ENCODE measurements around the gene NHS. TPM values are rescaled to one million over a fixed set of nuclear protein-coding genes. Genes with fewer than 3 reads are reported as not detected.
"Not testable (repeated sequence)": the region's sequence is repeated elsewhere in the genome, so short reads cannot be mapped to it uniquely, and the experiment has no call there.

Gene NHS
- total RNA-seq, 1 experiment from 2014 or later, result 2.4 TPM

- DNase-seq (ENCODE audit: low read depth), result no peak
Observed at GRCh38 chrX:17438221-17438620, 63.2 kb downstream of the NHS start.

GRCh38 chrX:17440258-17440657 is 65.3 kb downstream of the NHS start:
- no peak for DNase-seq (ENCODE audit: low read depth)
- in situ Hi-C loops (cut with HindIII; ENCODE audit: low pct_unique_long_range_greater_than_20kb, low sequenced_read_pairs), result no loop called here

More at GRCh38 chrX:17438221-17438620, 63.2 kb downstream of the NHS start:
- in situ Hi-C loops (cut with HindIII; ENCODE audit: low pct_unique_long_range_greater_than_20kb, low sequenced_read_pairs), result no loop called here

- in situ Hi-C loops (cut with HindIII; ENCODE audit: low pct_unique_long_range_greater_than_20kb, low sequenced_read_pairs), result no loop called here
- DNase-seq (ENCODE audit: low read depth), result no peak
Observed at GRCh38 chrX:17440836-17441235, 65.8 kb downstream of the NHS start.

GRCh38 chrX:17441965-17442364 is 67.0 kb downstream of the NHS start:
- in situ Hi-C loops (cut with HindIII; ENCODE audit: low pct_unique_long_range_greater_than_20kb, low sequenced_read_pairs), result no loop called here
- DNase-seq (ENCODE audit: low read depth), result no peak

GRCh38 chrX:17442898-17443297 is 67.9 kb downstream of the NHS start:
- in situ Hi-C loops (cut with HindIII; ENCODE audit: low pct_unique_long_range_greater_than_20kb, low sequenced_read_pairs), result no loop called here
- no peak for DNase-seq (ENCODE audit: low read depth)

- in situ Hi-C loops (cut with HindIII; ENCODE audit: low pct_unique_long_range_greater_than_20kb, low sequenced_read_pairs), result no loop called here
Observed at GRCh38 chrX:17443556-17443955, 68.6 kb downstream of the NHS start.

GRCh38 chrX:17446269-17446668 is 71.3 kb downstream of the NHS start:
- in situ Hi-C loops (cut with HindIII; ENCODE audit: low pct_unique_long_range_greater_than_20kb, low sequenced_read_pairs); DNase-seq (ENCODE audit: low read depth): not testable (repeated sequence)

More at GRCh38 chrX:17443556-17443955, 68.6 kb downstream of the NHS start:
- no peak for DNase-seq (ENCODE audit: low read depth)

GRCh38 chrX:17448188-17448587 is 73.2 kb downstream of the NHS start:
- no peak for DNase-seq (ENCODE audit: low read depth)
- in situ Hi-C loops (cut with HindIII; ENCODE audit: low pct_unique_long_range_greater_than_20kb, low sequenced_read_pairs), result no loop called here

- DNase-seq (ENCODE audit: low read depth), result no peak
- in situ Hi-C loops (cut with HindIII; ENCODE audit: low pct_unique_long_range_greater_than_20kb, low sequenced_read_pairs), result no loop called here
Observed at GRCh38 chrX:17449866-17450265, 74.9 kb downstream of the NHS start.

GRCh38 chrX:17453788-17454187 is 78.8 kb downstream of the NHS start:
- no peak for DNase-seq (ENCODE audit: low read depth)
- in situ Hi-C loops (cut with HindIII; ENCODE audit: low pct_unique_long_range_greater_than_20kb, low sequenced_read_pairs), result no loop called here

GRCh38 chrX:17456526-17456925 is 81.5 kb downstream of the NHS start:
- in situ Hi-C loops (cut with HindIII; ENCODE audit: low pct_unique_long_range_greater_than_20kb, low sequenced_read_pairs), result no loop called here
- DNase-seq (ENCODE audit: low read depth), result no peak

GRCh38 chrX:17459008-17459611 is 84.1 kb downstream of the NHS start:
- no peak for DNase-seq (ENCODE audit: low read depth)
- in situ Hi-C loops (cut with HindIII; ENCODE audit: low pct_unique_long_range_greater_than_20kb, low sequenced_read_pairs), result no loop called here

GRCh38 chrX:17459661-17460060 is 84.7 kb downstream of the NHS start:
- DNase-seq (ENCODE audit: low read depth), result no peak
- in situ Hi-C loops (cut with HindIII; ENCODE audit: low pct_unique_long_range_greater_than_20kb, low sequenced_read_pairs), result no loop called here

- no peak for DNase-seq (ENCODE audit: low read depth)
- in situ Hi-C loops (cut with HindIII; ENCODE audit: low pct_unique_long_range_greater_than_20kb, low sequenced_read_pairs), result no loop called here
Observed at GRCh38 chrX:17462881-17463280, 87.9 kb downstream of the NHS start.

- DNase-seq (ENCODE audit: low read depth), result no peak
Observed at GRCh38 chrX:17464194-17464593, 89.2 kb downstream of the NHS start.

GRCh38 chrX:17465201-17465600 is 90.2 kb downstream of the NHS start:
- no peak for DNase-seq (ENCODE audit: low read depth)
- in situ Hi-C loops (cut with HindIII; ENCODE audit: low pct_unique_long_range_greater_than_20kb, low sequenced_read_pairs), result no loop called here

More at GRCh38 chrX:17464194-17464593, 89.2 kb downstream of the NHS start:
- in situ Hi-C loops (cut with HindIII; ENCODE audit: low pct_unique_long_range_greater_than_20kb, low sequenced_read_pairs), result no loop called here

GRCh38 chrX:17465802-17466201 is 90.8 kb downstream of the NHS start:
- no peak for DNase-seq (ENCODE audit: low read depth)
- in situ Hi-C loops (cut with HindIII; ENCODE audit: low pct_unique_long_range_greater_than_20kb, low sequenced_read_pairs), result no loop called here

GRCh38 chrX:17470136-17470535 is 95.1 kb downstream of the NHS start:
- DNase-seq (ENCODE audit: low read depth), result no peak
- in situ Hi-C loops (cut with HindIII; ENCODE audit: low pct_unique_long_range_greater_than_20kb, low sequenced_read_pairs), result no loop called here

- DNase-seq (ENCODE audit: low read depth), result no peak
Observed at GRCh38 chrX:17471121-17471520, 96.1 kb downstream of the NHS start.

GRCh38 chrX:17471861-17472260 is 96.9 kb downstream of the NHS start:
- DNase-seq (ENCODE audit: low read depth), result no peak
- in situ Hi-C loops (cut with HindIII; ENCODE audit: low pct_unique_long_range_greater_than_20kb, low sequenced_read_pairs), result no loop called here

More at GRCh38 chrX:17471121-17471520, 96.1 kb downstream of the NHS start:
- in situ Hi-C loops (cut with HindIII; ENCODE audit: low pct_unique_long_range_greater_than_20kb, low sequenced_read_pairs), result no loop called here
